ENCODE measurements around the gene CRABP1.
A peak's percentile ranks its signal among the peaks of the same experiment; 100 is the strongest.

The CRABP1 gene

DNA sequence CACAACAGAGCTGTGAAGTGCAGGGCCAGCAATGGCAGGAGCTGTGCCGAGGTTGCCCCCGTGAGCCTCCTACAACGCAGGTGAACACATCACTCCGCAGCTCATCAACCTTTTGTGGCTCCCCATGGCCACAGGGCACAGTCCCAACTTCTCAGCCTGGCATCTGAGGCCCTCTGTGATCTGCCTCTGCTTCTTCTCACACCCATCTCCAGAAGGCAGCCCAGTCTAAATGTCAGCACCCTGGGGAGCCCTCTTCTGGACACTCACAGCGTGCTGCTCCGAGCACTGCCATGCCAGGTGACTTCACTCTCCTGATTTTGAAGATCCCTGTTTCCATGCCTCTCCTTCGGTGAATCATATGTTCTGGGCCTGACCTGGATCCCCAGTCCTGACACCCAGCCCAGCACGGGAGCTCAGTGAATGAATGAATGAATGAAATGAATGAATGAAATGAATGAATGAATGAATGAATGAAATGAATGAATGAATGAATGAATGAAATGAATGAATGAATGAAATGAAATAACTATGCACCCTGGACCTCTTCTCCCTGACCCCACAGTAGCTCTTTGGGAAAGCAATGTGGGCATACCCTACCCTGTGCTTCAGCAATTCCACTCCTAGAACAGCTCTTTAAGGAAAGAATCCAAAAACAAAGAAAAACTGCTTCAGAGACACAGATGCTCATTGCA, 22.9 kb upstream of the CRABP1 start:
- DNase-seq, result peak; percentile 45

DNA sequence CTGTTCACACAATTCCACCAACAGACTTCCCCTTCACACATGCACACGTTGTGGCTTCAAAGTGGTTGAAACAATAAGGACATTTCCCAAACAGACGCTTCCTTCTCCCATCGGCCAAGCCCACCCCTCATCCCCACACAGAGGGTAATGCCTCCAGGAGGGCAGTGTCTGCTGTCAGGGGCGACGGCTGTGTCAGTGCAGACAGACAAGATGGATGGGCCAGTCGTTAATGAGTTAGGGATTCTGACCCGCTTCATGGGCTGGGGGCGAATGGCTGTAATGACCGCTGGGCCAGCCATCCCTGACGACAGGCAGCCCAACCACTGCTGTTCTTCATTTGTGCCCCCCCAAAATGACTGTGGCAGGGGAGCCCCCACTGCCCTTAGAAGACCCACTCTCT, 20.6 kb upstream of the CRABP1 start:
- DNase-seq, result no peak

DNA sequence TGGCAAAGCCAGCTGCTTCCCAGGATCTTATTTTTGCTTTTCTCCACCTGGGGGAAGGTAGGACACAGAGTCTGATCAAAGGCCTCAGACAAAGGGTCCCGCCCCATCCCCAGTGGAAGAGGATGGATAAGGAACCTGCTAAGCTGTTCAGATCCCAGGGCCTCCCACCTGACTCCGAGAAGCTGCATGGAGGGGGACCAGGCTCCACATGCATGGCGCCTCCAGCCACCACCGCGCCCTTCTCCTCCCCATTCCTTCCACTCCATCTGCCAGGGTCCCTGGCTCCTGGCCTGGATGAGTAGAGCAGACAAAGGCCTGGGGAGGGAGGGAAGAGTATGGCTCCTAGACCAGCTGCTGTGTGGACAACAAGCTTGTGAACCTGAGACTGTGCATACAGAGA, 20.0 kb upstream of the CRABP1 start:
- no peak for DNase-seq

DNA sequence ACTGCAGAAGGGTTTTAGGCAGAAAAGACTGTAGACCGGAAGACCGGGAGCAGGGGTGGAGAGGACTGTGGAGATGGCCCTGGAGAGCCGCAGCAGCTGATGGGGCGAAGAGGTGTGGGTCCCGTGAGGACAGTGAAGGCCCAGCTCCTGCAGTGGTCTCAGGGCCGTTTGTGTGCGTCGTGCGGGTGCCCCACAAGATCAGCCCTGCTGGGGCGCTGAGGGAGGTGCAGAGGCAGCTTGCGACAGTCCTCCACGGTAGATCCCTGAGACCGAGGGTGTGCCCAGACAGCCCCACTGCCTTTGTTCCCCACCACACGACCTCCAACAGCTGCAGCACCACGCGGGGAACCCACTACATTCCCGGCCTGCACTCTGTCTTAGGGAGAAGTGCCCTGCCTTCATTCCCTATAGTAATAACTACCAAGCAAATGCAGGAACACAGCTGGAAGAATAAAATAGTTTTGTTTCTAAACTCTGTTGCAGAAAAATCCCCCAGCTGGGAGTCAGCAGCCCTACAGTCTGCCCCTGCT, 19.0 kb upstream of the CRABP1 start:
- no peak for DNase-seq

DNA sequence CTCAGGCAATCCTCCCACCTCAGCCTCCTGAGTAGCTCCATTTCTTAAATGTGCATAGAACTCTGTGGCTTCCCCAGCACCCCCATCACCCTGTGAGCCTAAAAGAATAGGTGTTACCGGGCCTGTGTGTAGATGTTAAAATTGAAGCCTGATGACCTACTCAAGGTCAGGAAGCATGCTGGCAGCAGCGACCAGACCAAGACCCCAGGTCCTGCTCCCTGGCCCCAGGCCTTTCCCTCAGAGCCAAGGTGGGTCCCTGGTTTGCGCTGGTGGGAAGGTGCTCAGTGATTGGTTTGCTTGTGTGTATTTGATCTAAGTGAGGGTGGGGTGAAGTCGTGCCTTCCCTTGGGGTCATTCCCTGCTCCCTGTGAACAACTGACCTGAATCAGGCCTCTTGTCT, 18.4 kb upstream of the CRABP1 start:
- no peak for DNase-seq

DNA sequence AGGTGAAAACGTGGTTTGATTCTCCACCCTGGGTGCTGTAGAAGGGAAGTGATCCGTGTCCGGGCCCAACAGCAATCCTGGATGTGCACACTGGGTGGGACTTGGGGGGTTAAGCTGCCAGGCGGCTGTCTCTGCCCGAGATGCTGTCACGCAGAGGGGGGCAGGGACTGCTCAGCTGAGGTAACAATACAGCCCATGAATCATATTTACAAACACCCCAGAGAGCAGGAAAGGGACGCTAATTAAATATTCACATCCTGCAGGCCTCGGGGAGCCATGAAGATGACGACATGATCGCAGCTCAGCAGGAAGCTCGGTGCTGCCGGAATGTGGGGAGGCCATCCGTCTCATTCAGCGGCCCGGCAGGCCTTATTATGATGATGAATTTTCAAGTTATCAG, 17.9 kb upstream of the CRABP1 start:
- no peak for DNase-seq

DNA sequence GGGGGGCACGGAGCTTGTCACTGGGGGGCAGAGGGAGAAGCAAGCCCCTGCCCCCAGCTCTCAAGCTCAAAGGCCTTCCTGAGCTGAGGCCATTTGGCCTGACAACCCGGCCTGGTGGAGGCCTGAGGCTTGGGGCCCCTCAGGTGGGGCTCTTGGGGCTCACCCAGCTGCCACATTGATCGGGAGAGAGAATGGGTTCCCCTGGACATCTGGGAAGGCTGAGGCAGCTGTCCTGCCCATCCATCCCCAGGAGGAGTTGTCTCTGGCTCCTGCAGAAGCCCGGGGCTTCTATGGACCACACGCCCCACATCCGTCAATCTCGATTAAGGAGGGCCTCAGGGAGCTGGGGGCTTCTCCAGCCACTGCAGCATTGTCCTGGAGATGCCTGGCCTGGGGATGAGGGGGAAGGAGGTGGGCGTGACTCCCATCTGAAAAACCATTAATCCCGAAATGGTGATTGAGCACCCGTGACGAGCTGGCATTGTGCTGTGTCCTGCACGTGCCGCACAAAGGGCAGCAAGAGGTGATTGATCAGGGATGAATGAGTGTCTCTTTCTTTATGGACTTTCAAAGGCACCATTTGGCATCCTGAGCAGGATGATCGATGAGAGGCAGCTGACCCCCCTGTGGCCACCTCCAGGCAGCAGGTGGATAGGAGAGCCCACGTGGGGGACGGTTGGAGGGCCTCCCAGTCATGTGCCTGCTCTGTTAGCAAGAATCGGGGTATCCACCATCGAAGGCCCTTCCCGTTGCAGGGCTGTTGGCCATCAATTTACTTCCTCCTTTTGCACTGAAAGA, 17.2 kb upstream of the CRABP1 start:
- DNase-seq, result peak; percentile 41

DNA sequence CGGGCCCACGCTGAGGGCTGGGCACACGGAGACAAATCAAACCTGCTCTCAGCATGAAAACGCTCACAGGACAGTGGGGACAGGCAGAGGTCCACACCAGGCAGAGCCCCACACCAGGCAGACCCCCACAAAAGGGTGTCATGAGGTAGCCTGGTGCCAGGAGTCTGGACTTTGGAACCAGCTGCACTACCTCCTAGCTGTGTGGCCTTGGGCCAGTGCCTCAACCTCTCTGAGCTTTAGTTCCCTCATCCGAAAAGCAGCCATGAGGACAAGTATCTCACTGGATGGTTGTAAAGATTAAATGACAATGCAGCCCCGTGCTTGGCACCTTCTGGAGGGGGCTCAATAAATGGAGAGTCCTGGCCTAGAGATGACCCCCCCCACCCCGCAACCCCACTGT, 16.5 kb upstream of the CRABP1 start:
- no peak for DNase-seq

DNA sequence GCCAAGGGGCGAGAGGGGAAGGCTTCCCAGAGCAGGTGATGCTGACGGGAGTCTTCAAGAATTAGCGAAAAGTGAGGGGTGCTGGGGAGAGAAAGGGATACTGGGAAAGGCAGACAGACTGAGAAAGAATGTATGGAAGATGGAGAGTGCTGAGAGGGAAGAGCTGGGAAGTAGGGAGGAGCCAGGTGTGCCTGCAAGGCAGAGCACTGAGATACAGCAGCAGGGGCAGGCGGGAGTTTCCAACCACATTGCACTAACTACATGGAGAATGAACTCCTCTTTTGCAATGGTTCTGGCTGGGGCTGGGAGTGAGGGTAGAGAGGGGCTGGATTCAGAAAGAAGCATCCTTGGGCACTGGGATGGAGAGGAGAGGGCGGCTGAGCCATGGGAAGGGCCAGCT, 16.0 kb upstream of the CRABP1 start:
- no peak for DNase-seq

DNA sequence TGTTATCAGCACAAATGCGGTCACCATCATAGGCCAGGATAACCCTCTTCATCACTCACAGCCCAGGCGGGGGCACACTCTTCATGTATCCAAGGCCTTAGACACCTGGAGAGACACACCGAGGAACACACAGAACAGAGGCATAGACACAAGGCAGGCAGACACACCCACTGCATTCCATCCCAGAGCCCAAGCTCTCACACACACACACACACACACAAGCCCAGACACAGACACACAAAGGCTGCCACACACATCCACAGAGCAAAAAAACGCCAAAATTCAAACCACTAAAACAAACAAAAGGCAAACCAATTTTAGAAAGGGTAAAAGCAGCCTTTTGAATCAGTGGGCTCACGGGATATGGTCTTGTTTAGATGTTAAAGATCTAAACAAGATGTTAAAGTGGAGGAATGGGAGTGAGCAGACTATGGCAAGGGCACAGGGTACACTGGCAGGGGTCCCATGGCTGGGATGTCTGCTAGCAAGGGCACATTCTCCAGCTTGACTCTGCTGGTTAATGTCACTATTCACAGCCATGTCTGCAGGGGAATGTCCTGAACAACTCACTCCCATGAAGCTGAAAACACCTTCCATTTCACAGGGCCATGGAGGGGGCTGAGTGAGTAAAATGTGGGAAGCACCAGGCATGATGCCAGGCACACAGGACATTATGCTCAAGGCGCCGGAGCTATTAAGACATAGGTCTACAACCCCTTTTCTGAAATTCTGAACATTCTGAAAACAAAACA, 14.9 kb upstream of the CRABP1 start:
- no peak for DNase-seq

DNA sequence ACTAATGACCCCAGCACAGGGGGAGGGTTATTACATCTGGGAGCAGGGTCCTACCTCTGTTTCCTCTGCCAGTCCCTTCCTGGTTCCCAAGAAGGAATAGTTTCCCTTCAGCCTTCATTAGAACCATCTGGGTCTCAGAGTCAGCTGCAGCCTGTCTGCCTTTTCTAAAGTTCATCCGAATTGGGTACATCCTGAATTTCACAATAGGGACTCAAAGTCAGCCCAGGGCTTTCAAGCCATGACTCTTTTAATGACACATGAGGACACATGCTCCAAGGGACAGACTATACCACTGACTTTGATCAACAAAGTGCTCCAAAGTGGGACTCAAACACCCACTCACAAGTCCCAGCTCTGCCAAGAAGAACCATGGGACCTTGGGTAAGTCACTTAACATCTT, 12.7 kb upstream of the CRABP1 start:
- DNase-seq, result no peak

DNA sequence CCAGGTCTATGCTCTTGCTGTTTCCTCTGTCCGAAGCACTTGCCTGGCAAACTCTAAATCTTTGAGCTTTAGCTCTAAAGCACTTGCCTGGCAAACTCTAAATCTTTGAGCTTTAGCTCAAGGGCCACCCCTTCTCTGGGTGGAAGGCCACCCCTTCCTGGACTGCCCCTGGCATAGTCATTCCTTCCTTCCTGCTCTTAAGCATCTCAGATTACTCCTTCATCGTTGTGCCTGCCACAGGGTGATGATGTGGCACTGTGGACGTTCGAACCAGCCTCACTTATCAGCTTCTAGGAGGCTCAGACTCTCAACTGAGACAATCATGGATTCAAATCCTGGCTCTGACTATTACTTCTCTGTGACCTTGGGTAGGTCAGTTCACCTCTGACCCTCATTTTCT, 10.5 kb upstream of the CRABP1 start:
- no peak for DNase-seq

DNA sequence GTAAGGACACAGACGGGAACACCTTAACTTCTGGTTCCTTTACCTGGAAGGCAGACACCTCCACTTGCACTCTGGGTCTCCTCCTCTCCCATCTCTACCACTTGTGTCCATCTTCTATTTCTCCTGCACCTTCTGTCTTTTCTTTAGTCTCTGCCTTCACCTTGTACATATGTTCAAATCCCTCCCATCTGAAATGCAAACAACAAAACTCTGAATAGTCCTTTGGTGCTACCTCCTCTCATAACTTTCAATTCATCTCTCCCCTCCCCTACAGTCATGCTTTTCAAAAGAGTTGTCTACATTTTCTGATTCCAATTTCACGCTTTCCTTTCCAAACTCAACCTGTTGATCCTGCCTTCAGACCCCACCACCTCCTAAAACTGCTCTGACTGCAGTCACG, 5.3 kb upstream of the CRABP1 start:
- no peak for DNase-seq

DNA sequence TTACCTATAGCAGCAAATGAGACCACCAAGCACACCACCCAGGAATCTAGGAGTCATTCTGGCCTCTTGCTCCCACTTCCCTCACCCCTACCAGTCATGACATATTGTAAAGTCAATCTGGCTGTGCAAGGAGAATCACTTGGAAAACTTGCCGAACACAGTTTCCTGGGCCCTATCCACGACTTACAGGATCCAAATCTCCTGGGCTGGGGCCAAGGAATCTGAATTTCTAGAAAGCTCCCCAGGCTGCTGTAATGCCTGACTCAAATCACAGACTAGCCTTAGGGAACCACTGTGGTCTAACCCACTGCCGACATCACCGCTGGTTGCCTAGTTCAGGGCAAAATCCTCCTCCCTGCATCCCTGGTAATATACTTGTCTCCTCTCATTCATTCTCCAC, 4.2 kb upstream of the CRABP1 start:
- DNase-seq, result no peak

DNA sequence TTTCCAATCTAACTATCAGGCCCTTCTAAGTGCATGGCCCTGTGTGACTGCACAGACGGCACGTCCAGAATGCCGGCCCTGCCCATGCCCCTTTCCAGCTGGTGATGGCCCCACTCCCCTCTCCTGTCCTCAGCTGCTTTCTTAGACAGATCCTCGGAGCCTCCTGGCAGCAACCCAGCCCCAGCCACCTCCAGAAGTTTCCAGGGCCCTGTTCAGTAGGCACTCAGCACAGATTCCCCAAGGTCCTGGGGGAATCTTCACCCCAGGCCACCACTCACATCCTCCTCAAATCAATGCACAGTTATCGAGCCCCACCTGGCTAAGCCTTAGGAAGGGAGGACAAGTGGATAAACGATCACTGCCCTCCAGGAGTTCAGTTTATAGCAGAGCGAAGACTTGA, 1.4 kb upstream of the CRABP1 start:
- no peak for DNase-seq

DNA sequence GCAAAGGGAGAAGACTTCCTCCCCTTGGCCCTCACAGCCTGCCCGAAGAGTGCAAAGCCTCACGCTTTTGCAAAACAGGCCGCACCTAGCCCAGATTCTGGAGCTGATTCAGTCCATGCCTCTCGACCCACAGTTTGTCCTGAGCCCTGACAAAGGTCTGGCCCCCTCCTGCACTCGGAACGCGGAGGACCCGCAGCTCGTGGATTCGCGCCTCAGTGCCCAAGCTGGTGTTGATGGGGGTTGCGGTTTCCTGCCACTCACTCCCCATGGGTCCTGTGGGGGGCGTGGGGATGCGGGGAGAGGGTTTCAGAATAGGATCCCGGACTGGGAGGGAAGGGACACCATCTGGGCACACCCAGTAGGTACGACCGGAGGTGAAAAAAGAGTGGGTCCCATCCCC, 594 bp upstream of the CRABP1 start:
- no peak for DNase-seq

DNA sequence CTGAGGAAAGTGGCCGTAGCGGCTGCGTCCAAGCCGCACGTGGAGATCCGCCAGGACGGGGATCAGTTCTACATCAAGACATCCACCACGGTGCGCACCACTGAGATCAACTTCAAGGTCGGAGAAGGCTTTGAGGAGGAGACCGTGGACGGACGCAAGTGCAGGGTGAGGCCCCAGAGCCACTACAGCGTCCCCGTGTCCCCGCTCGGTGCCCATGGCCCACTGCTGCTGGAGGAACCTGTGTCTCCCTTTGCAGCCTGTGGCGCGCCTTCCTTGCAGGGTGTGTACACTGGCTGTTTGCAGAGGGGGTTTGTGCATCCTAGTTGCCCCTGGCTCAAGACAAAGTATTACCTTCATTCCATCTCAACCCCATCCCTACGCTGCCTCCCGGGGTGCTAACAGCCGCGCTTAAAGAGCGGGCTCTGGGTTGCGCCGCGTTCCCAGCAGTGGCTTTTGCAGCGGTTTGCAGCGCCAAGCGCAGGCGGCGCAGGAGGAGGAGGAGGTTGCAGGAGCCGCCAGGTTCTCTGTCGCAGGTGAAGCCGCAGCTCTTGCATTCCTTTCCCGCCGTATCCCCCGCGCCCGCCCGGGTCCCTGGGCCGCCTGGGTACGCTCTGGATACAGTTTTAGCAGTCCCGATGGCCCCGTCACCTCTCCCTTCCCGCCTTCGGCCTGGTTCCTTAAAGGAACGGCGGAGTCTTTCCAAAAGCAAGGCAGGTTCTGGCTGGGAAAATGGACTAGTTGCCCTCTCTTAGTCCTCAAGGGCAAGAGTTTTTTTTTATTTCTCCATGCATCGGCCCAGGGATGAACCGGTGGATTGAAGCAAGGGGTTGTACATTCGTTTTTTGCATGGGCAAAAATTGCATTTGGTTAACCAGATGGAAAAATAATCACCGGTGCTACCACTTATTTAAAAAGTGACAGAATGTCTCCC, 1.2 kb downstream of the CRABP1 start:
- DNase-seq, result peak; percentile 26

DNA sequence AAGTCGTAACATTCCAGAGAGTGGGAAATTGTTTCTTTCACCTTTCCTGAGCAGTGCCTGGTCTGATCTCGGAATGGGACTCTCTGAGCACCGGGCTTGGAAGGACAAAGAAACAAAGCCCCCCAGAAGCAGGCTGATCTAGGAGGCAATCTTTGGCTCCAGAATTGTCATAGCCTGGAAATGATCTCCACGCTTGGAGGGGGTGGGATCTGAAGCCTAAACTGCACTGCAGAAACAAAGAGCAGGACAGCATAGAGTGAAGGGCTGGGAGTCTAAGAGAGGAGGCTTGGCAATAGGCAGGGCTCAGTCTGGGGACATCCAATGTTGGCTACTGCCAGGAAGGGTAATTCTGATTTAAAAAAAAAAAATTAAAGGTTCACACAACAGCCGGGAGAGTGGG, 1.9 kb downstream of the CRABP1 start:
- no peak for DNase-seq

DNA sequence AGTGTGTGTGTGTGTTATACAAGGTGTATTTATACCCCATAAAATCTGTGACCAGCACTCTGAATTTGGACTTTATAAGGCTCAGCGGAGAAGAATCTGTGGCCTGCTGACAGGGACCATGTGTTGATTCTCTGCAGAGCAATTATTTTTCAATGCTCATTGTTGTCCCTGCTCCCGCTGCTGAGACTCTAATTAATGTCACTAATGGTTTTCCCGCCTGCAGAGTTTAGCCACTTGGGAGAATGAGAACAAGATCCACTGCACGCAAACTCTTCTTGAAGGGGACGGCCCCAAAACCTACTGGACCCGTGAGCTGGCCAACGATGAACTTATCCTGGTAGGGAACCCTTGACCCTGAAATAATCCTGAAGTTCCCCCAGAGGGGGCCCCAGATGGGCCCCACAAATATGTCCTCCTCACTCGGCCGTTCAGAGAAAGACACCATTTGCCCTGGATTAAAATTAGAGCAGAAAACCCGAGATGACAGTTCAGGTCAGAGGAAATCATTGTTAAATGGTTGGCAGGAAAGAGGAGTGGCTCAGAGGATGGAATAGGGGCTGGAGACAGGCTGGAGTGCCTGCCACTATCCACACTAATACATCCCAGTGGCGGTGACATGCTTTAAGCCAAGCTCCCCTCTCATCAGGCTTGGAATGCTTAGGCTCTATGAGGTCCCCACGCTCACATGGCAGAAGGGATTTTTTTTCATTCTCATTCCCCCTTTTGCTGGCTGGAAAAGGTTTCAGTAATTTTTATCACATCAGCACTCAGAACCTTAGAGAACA, 3.3 kb downstream of the CRABP1 start:
- DNase-seq, result no peak

DNA sequence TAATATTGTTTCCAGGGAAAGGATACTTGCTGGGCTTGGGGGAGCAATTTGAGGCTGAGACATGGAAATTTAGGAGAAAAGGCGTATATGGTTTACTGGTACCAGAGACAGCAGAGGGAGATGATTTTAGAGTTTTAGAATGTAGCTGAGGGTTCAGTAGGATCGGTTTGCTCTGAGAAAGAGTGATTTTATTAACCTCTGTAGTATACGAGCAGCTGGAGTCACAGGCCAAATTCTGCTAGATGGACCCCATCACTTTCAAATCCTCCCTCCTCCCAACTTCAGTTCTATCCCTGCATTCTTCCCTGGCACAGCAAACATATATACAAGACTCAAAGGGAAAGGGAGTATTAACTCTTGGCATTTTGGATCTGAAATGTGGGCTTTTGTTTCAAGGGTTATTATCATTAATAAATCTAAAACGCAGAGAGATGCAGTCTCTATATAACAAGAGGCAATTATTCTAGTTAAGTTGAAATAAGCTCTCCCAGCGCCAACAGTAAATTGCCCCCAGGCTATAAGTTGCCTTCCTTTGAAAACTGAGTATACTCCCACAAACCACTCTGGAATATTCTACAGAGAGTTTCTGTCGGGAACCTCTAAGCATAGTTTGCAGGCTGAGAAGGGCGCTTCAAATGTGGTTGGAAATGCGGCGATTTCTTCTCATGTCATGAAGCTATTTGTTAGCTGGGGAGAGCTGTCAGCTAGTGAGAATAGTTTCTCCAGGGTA, 5.4 kb downstream of the CRABP1 start:
- no peak for DNase-seq

Measured in hematopoietic multipotent progenitor cell treated with erythropoietin and hydrocortisone succinate and interleukin-3 and kit ligand, for 4 days (in vitro differentiated cells).